SW 1271 (cell line): Measurements from ENCODE around the gene RAB19.

Experiments used
- DNase-seq, 2 experiments: peaks; one replicate each; lab custom pipeline; 2025; lab: John Stamatoyannopoulos, UW

The RAB19 gene

GRCh38 chr7:140403878-140404564, at the start of gene RAB19:
RAB19 (plus strand) TSS chr7:140404058; CDS start chr7:140407647, 3,589 bp downstream.
- no peak for DNase-seq

DNA sequence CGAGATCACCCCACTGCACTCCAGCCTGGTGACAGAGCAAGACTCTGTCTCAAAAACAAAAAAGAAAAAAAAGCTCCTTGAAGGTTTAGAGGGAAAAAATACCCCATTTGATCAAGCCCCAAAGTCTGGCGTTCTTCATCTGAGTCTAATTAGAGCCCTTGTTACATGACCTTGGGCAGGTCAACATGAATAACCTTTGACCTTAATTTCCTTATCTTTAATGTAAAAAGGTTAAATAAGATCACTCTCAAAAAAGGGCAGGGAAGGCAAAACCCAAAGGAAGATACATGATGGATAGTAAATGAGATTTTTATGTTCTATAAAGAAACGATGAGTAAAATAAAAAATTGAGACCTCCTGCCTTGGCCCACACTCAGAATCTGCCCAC, 45.8 kb upstream of the RAB19 start:
- no peak for DNase-seq

DNA sequence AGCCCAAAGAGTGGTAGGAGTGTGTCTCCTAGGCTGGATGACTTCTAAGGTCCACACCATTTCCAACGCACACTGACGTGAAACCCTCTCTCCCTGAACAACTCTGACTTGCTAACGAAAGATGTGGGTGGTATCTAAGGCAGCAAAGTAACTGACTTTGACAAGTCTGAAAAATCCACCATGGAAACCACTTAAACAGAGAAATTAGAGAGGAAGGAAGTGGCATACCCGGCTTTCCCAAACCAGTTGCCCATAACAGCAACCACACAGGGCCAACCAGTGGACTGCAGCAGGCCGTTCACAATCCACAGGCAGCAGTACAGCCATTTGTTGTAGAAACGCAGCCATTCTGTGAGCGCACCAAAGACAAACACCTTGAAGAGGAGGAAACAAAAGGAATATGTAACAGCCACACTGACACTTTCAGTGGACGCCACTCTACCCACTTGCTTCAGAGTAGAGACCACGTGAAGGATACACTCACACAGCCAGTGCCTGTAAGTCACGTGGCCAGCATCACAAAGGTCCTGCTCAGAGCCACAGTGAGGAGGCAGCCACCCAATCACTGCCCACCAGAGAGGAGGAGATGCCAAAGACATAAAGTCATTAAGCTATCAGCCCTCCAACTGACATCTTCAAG, 45.3 kb upstream of the RAB19 start:
- DNase-seq: no peak

- no peak for DNase-seq
Measured at GRCh38 chr7:140360697-140361229, 43.1 kb upstream of the RAB19 start.

DNA sequence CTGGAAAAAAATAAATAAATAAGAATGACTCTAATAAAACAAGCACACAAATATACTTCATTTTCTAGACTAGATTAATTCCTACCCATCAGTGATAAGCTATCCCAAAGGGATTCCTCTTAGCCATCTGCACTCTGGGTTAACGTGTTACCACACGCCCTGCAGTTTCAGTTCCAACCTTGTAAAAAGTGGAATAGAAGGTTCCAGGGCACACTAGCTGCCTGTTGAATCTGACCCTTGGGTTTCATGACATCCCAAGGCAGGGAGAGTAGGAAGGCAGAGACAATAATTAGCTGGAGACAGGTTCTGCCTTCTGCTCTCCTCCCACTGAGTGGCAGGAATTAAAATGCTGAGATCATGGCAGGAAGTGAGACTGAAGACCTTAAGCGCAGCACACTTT, 39.0 kb upstream of the RAB19 start:
- no peak for DNase-seq

DNA sequence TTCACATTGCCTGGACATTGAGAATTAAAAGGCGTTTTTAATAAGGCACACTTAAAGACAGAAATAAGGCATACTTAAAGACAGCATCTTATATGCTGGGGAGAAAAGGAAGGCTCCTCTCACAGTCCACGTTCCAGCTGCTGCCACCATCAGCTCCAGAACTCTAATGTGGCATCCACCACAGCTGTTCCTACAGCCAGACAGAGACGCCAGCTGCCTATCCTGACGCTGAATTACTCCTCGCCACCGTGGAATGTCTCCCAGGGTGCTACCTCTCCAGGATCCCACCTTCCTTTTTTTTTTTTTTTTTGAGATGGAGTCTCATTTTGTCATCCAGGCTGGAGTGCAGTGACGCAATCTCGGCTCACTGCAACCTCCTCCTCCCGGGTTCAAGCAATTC, 36.3 kb upstream of the RAB19 start:
- no peak for DNase-seq

- no peak for DNase-seq
Measured at GRCh38 chr7:140369294-140369693, 34.6 kb upstream of the RAB19 start.

DNA sequence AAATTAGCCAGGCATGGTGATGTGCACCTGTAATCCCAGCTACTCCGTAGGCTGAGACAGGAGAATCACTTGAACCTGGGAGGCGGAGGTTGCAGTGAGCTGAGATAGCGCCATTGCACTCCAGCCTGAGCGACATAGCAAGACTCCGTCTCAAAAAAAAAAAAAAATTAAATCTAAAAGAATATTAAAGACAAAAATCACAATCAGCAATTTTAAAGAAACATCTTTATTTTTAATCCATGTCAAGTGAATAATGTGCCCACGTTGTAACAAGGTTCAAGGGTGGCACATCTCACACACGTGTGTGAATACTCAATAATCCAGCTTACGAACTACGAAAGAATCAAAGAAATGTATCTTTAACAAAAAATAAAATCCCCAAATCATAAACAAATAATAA, 28.5 kb upstream of the RAB19 start:
- no peak for DNase-seq

GRCh38 chr7:140375892-140376730, 27.7 kb upstream of the RAB19 start:
- no peak for DNase-seq

DNA sequence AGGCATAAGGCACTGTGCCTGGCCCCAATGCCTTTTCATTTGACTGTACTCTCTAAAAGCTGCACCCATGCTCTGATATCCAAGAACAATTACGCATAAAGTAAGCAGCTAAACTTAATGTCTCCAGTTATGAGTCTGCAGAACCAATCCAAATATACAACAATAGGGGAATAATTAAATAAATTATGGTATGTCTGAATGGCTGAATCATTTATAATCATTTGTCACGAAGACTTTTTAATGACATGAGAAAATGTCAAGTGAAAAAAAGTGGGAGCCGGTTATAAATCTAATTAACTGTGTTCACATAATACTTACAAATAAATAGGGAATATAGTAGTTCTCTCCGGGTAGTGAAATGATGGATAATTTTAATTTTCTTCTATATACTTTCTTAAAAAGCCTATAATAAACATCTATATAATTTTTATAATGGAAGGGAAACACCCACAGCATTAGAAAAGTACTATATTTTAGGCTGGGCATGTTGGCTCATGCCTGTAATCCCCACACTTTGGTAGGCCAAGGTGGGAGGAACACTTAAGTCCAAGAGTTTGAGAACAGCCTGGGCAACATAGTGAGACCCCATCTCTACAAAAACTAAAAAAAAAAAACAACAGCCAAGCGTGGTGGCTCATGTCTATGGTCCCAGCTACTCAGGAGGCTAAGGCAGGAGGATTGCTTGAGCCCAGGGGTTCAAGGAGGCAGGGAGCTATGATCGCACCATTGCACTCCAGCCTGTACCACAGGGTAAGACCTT, 19.7 kb upstream of the RAB19 start:
- DNase-seq: no peak

DNA sequence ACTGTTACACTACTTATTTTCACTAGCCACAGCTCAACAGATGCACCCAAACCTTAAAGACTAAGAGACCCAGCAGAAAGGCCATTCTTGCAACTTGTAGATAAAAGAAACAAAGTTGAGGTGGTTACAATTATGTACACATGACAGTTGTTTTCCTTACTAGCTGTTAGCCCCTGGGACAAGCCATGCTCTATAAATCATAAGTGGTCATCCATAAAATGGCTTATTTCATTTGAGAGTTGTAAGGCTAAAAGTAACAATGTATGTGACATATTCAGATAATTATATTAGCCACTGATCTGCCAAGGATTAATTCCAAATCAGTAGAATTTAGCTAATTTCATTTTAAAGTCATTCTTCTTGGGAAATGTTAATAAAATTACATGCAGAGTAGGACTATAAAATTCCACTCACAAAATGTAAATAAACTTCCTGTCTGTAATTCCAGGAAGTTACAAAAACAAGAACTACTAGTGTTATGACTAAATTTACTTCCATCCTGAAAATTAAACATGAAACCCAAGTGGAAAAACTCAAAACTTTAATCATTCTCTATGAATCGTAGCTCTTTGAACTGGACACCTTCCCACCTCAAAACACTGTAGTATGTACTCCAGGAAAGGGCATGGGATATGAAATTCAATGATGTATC, 18.8 kb upstream of the RAB19 start:
- DNase-seq: no peak

DNA sequence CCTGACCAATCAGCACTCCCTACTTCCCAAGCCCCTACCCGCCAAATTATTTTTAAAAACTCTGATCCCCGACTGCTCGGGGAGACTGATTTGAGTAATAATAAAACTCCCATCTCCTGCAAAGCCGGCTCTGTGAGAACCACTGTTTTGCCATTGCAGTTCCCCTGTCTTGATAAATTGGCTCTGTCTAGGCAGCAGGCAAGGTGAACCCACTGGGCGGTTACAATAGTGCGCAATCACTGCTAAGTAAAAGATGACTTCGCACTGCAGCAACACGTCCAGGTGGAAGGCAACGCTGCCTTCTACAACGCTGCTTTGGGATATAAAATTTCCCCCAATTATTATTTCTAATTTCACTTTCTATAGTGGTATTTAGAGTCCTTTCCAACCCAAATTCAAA, 14.4 kb upstream of the RAB19 start:
- no peak for DNase-seq

DNA sequence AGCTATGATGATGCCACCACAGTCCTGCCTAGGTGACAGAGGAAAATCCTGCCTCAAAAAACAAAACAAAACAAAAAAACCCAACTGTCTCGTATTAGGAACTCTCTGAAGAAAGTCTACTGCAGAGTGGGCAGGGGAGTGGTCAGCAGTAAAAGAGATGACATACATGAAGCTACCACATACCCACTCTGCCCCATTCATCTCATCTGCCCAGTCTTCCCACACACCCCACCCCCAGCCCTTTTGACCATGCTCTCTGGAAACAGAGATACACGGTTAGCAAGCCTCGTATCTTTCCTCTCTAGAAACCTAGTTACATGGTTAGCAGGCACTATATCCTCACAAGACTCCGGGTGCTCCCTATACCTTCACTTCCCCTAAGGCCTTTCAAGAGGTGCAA, 13.8 kb upstream of the RAB19 start:
- DNase-seq: no peak

DNA sequence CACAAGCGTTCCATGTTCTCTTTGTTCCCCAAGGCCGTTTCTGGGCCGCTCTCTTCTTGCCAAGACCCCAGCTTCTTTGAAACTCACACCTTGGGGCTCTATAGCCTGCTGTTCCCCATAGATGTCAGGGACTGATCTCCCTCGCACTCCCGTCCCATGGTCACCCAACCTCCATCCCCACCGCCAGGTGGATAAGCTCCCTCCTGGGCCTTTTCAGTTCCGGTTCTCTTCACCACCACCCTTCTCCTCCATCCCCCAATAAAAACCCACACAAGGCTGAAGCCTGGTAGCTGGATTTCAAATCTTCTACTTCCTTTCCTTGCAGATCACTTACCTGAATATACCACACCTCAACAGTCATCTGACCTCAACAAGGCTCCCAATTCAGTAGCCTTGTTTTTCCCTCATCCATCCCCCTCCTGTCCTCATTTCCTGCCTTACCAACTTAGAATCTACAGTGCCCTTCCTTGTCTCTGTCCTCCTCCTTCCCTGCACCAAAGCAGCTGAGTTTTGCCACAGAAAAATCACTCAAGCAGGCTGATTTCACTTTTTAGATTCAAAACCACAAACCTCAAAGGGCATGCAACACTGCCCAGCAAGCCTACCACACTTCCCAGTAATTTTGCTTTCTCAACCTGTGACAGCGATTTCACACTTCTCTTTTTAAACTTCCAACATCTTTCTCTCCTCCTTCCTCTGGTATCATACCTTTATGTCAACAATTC, 13.2 kb upstream of the RAB19 start:
- DNase-seq: no peak

DNA sequence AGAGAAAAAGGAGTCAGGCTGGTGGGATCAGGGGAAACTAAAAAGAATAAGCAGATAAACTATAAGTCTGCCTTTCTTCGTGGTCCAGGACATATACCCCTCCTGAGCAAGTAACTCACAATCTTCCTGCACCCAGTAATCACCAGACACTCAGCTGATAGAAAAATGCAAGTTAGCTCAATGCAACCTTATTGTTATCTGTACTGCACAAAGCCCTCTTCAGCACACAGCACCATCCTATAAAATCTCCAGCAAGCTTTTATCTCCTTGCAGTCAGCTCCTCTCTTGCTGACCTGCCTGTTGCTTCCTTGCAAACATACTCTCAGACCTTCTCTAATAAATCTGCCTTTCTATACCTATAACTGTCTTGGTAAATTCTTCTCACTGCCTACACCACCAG, 12.2 kb upstream of the RAB19 start:
- DNase-seq: no peak

GRCh38 chr7:140393756-140394306, 10.0 kb upstream of the RAB19 start:
- DNase-seq: no peak

DNA sequence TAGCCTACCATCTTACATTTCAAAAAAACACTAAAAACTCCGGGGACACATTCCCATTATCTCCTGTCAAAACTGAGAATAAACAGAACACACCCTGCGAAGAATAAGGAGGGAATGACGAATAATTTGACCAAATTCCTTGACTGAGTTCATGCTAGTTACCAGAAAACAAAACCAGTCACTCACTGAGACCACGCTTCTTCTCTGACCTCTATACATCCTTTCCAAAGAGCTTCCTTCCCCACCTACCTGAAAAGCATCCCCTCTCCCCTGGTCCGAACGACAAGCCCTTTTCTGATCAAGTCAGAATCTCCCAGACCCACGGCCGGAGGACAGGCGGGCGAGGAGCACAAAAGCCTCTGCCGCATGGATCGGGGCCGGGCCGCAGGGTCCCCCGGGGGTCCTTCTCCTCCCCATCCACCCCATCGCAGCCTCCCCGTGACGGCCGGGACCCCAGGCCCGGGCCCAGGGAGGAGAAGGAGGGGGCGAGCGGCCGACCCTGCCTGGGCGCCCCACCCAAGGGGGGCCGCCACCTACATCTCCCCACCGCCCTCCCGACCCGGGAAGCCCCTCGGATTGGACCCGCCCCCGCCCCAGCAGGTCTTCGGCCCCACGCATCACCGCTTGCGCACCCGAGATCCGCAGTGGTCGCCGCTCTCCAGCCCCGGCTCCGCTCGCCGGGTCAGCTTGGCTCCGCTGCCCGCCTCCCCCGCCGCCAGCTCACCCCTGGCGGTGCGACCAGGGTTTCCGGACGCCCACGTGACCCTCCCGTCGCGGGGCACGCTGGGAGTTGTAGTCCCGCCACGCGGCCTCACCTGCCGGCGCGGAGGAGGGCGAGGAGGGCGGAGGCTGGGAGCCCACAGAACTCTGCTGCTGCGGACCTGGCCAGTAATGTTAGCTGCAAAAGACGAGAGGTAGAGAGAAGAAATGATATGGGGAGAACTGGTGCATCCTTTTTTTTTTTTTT, 5.8 kb upstream of the RAB19 start, which contains the start of gene SLC37A3:
Gene SLC37A3 (minus strand): TSS at position 747 of the 967 bp plus-strand sequence. CDS start 16,004 bp downstream, outside the sequence.
- peak; percentile 24 to 50 for DNase-seq

DNA sequence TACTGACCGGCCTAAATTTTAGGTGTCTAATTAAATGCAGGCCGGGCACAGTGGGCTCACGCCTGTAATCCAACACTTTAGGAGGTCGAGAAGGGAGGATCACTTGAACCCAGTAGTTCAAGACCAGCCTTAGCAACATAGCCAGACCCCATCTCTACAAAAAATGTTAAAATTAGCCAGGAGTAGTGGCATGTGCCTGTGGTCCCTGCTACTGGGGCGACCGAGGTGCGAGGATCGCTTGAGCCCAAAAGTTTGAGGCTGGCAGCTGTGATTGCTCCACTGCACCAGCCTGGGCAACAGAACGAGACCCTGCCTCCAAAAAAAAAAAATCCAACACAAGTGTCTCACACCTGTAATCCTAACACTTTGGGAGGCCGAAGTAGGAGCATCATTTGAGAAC, 5.0 kb upstream of the RAB19 start:
- no peak for DNase-seq

- no peak for DNase-seq
Measured at GRCh38 chr7:140400381-140400780, 3.5 kb upstream of the RAB19 start.
